Measurements from ENCODE around the gene TM4SF20. TPM values are rescaled to one million over a fixed set of nuclear protein-coding genes. Genes with fewer than 3 reads are reported as not detected.

Gene TM4SF20
- total and polyA plus RNA-seq, 10 of the 15 experiments (the other 5 are each of a cell fraction or from before 2014, with no cell fraction given) = 0.04 to 0.07 TPM; not detected in 8

- TF ChIP-seq, protein P1, sequence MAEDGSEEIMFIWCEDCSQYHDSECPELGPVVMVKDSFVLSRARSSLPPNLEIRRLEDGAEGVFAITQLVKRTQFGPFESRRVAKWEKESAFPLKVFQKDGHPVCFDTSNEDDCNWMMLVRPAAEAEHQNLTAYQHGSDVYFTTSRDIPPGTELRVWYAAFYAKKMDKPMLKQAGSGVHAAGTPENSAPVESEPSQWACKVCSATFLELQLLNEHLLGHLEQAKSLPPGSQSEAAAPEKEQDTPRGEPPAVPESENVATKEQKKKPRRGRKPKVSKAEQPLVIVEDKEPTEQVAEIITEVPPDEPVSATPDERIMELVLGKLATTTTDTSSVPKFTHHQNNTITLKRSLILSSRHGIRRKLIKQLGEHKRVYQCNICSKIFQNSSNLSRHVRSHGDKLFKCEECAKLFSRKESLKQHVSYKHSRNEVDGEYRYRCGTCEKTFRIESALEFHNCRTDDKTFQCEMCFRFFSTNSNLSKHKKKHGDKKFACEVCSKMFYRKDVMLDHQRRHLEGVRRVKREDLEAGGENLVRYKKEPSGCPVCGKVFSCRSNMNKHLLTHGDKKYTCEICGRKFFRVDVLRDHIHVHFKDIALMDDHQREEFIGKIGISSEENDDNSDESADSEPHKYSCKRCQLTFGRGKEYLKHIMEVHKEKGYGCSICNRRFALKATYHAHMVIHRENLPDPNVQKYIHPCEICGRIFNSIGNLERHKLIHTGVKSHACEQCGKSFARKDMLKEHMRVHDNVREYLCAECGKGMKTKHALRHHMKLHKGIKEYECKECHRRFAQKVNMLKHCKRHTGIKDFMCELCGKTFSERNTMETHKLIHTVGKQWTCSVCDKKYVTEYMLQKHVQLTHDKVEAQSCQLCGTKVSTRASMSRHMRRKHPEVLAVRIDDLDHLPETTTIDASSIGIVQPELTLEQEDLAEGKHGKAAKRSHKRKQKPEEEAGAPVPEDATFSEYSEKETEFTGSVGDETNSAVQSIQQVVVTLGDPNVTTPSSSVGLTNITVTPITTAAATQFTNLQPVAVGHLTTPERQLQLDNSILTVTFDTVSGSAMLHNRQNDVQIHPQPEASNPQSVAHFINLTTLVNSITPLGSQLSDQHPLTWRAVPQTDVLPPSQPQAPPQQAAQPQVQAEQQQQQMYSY (CRISPR knock-in tag; IDR thresholded peaks at IDR 0.05) = no peak
- TF ChIP-seq NRF1 (conservative IDR thresholded peaks at IDR 0.05; ENCODE audit: low read depth, low read length) = no peak
Measured at GRCh38 chr2:227324642-227324994, 54.5 kb downstream of the TM4SF20 start (continued).

- ChIA-PET SMC1A (ENCODE audit: uncharacterized antibody, unreplicated experiment) (interaction anchor here (0.6 to 1.5 kb wide), 3 partner anchors 13 to 484 kb away, joined by 3 read pairs; no protein-coding TSS in a partner anchor), RAD21 (ENCODE audit: unreplicated experiment) (no interaction called here), POLR2A (no interaction called here), CTCF (interaction anchor here (0.6 kb wide), 1 partner anchor 498 kb away, joined by 3 read pairs; no protein-coding TSS in a partner anchor)
- Histone ChIP-seq H4K20me1 (ENCODE audit: control insufficient read depth, insufficient read depth) (no peaks in the 10 kb centered on the region), H3K36me3 (ENCODE audit: control insufficient read depth in 2 of 2, insufficient read depth in 2 of 2, low read length in 1 of 2) (no peaks in the 10 kb centered on the region), H3K4me3 (no peak overlapping the region), H3K9ac (ENCODE audit: control insufficient read depth, insufficient read depth, low read length) (no peak overlapping the region), H2AFZ (ENCODE audit: control insufficient read depth, low read depth, low read length) (no peak overlapping the region), H3K9me3 (replicated peaks; ENCODE audit: control insufficient read depth, insufficient read depth, low read length) (no peaks in the 10 kb centered on the region; the same call in 2 of the 3 replicates), H3K4me1 (ENCODE audit: control insufficient read depth, insufficient read depth, low read length) (no peaks in the 10 kb centered on the region), H3K27me3 (replicated peaks in 1 of 2; ENCODE audit: control insufficient read depth in 2 of 2, insufficient read depth in 2 of 2, low read length in 1 of 2) (no peaks in the 10 kb centered on the region), H3K79me2 (ENCODE audit: control insufficient read depth, insufficient read depth, low read length) (peaks cover 36% of the 10 kb centered on the region), H3K27ac (ENCODE audit: control insufficient read depth, insufficient read depth) (no peak overlapping the region), H3K4me2 (ENCODE audit: control insufficient read depth, insufficient read depth) (no peak overlapping the region; the same call in 1 of the 2 replicates)
- WGBS (ENCODE audit: insufficient coverage, insufficient replicate concordance, low lambda C conversion rate, missing lambda C conversion rate) = 97% methylated on average over 4 of the region's 4 CpGs
- in situ Hi-C loops (cut with MboI) = no loop called here
- no peak for TF ChIP-seq ASH2L (IDR thresholded peaks at IDR 0.05; ENCODE audit: borderline replicate concordance, low read depth)
- no peak for TF ChIP-seq NFXL1 (IDR thresholded peaks at IDR 0.05; ENCODE audit: borderline replicate concordance)
- TF ChIP-seq, protein P2, sequence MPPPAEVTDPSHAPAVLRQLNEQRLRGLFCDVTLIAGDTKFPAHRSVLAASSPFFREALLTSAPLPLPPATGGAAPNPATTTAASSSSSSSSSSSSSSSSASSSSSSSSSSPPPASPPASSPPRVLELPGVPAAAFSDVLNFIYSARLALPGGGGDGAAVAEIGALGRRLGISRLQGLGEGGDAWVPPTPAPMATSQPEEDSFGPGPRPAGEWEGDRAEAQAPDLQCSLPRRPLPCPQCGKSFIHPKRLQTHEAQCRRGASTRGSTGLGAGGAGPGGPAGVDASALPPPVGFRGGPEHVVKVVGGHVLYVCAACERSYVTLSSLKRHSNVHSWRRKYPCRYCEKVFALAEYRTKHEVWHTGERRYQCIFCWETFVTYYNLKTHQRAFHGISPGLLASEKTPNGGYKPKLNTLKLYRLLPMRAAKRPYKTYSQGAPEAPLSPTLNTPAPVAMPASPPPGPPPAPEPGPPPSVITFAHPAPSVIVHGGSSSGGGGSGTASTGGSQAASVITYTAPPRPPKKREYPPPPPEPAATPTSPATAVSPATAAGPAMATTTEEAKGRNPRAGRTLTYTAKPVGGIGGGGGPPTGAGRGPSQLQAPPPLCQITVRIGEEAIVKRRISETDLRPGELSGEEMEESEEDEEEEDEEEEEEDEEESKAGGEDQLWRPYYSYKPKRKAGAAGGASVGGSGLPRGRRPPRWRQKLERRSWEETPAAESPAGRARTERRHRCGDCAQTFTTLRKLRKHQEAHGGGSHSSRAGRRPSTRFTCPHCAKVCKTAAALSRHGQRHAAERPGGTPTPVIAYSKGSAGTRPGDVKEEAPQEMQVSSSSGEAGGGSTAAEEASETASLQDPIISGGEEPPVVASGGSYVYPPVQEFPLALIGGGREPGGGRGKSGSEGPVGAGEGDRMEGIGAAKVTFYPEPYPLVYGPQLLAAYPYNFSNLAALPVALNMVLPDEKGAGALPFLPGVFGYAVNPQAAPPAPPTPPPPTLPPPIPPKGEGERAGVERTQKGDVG (CRISPR knock-in tag; IDR thresholded peaks at IDR 0.05) = no peak
- no peak for TF ChIP-seq WRNIP1 (IDR thresholded peaks at IDR 0.05; ENCODE audit: borderline replicate concordance, low read depth, low read length)
- no peak for TF ChIP-seq IKZF2 (IDR thresholded peaks at IDR 0.05)
- no peak for TF ChIP-seq ZSCAN29 (IDR thresholded peaks at IDR 0.05)
- no peak for TF ChIP-seq YY1 (IDR thresholded peaks at IDR 0.05; ENCODE audit: low read depth, low read length)
- no peak for TF ChIP-seq IKZF1 (conservative IDR thresholded peaks at IDR 0.05)
- no peak for TF ChIP-seq NR2C2 (IDR thresholded peaks at IDR 0.05; ENCODE audit: borderline replicate concordance, control insufficient read depth, insufficient read length, low read depth)
- TF ChIP-seq POU2F2 (IDR thresholded peaks at IDR 0.05; ENCODE audit: borderline replicate concordance, low read depth, low read length) = no peak
- TF ChIP-seq, protein P3, sequence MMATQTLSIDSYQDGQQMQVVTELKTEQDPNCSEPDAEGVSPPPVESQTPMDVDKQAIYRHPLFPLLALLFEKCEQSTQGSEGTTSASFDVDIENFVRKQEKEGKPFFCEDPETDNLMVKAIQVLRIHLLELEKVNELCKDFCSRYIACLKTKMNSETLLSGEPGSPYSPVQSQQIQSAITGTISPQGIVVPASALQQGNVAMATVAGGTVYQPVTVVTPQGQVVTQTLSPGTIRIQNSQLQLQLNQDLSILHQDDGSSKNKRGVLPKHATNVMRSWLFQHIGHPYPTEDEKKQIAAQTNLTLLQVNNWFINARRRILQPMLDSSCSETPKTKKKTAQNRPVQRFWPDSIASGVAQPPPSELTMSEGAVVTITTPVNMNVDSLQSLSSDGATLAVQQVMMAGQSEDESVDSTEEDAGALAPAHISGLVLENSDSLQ (IDR thresholded peaks at IDR 0.05) = no peak
- no peak for TF ChIP-seq YBX1 (IDR thresholded peaks at IDR 0.05)
- BruUV-seq (replicated peaks) = no TSS peak
- ATAC-seq (no peak), FAIRE-seq (no peak), DNase-seq (ENCODE audit: low read depth, low spot score) (no peak)
- intact Hi-C loops (cut with micrococcal nuclease; ENCODE audit: unreplicated experiment) = loop anchor here (10.0 kb wide), 1 partner anchor 521 kb away; no protein-coding TSS in a partner anchor
Measured at GRCh38 chr2:227323818-227324217, 55.3 kb downstream of the TM4SF20 start.

Data from GM12878 (cell line).